Neural progenitor cell (in vitro differentiated cells): ENCODE measurements around the gene OR11G2.
"Not testable (repeated sequence)": the region's sequence is repeated elsewhere in the genome, so short reads cannot be mapped to it uniquely, and the experiment has no call there.

Experiments used
- CTCF ChIP-seq: fragments of 200-600 bp; sonication (generic); IDR thresholded peaks from 2 replicates; pipeline ENCODE4 v1.5.1; 2017; ENCODE audit warnings: antibody characterized with exemption, mild to moderate bottlenecking
- EZH2 ChIP-seq: fragments of 200-600 bp; sonication (generic); IDR thresholded peaks from 2 replicates; pipeline ENCODE4 v1.6.1; 2017; ENCODE audit warnings: antibody characterized with exemption, mild to moderate bottlenecking, moderate library complexity
- EZH2phosphoT487 ChIP-seq: fragments of 200-600 bp; sonication (generic); IDR thresholded peaks from 2 replicates; pipeline ENCODE4 v1.6.1; 2017; ENCODE audit warnings: antibody characterized with exemption

- TF ChIP-seq CTCF, EZH2, EZH2phosphoT487: not testable (repeated sequence)
These were observed 16.5 kb upstream of the OR11G2 start for GRCh38 chr14:20174205-20174604.
